Bronchial epithelial cell (primary cell): Measurements from ENCODE around the gene SRSF7. TPM values are rescaled to one million over a fixed set of nuclear protein-coding genes. Genes with fewer than 3 reads are reported as not detected.
"Not testable (repeated sequence)": the region's sequence is repeated elsewhere in the genome, so short reads cannot be mapped to it uniquely, and the experiment has no call there.

ENCODE experiments used
- DNase-seq: peaks from one replicate; pipeline ENCODE4 v3.0.0-alpha.2; 2010; ENCODE audit warnings: low read depth
- FAIRE-seq: peaks from 2 replicates; lab custom pipeline; 2011; peaks lifted over from hg19 to GRCh38; lab: Jason Lieb, UNC
- H3K27me3 ChIP-seq: 2 replicates; pipeline ENCODE4 v1.5.1; 2011; ENCODE audit warnings: low read length; ENCODE audit not compliant: control insufficient read depth, insufficient read depth
- H3K36me3 ChIP-seq: 2 replicates; pipeline ENCODE4 v1.5.1; 2011; ENCODE audit warnings: low read length; ENCODE audit not compliant: control insufficient read depth, insufficient read depth
- H3K4me3 ChIP-seq: 2 replicates; pipeline ENCODE4 v1.5.1; 2011; ENCODE audit warnings: mild to moderate bottlenecking, low read depth, low read length, control low read depth
- CTCF ChIP-seq: IDR thresholded peaks from 2 replicates; pipeline ENCODE4 v1.5.1; 2011; ENCODE audit warnings: mild to moderate bottlenecking, moderate library complexity, low read length, control low read depth, inconsistent platforms; ENCODE audit not compliant: insufficient read depth, severe bottlenecking
- total RNA-seq: library from RNA; depleted of rRNA; stranded (reverse); fragments of >200 nt; gene quantifications from 2 replicates; pipeline ENCODE4 v1.2.1, GENCODE V29; 2014

Gene SRSF7
- total RNA-seq, 1 donor from 2014 or later, result 120 TPM

- FAIRE-seq (no peak), DNase-seq (peak; percentile 31)
- H3K36me3 ChIP-seq, result peaks cover 6% of the 10 kb centered on the region
- no peak overlapping the region for H3K4me3 ChIP-seq
- peak; percentile 11 for TF ChIP-seq CTCF
- no peaks in the 10 kb centered on the region for H3K27me3 ChIP-seq
Measured at GRCh38 chr2:38740851-38741731, 10.1 kb downstream of the SRSF7 start.

- FAIRE-seq (no peak), DNase-seq (no peak)
- Histone ChIP-seq H3K27me3 (no peaks in the 10 kb centered on the region), H3K4me3 (no peak overlapping the region), H3K36me3 (peaks cover 4% of the 10 kb centered on the region)
- no peak for TF ChIP-seq CTCF
Measured at GRCh38 chr2:38739524-38739923, 11.6 kb downstream of the SRSF7 start.

- no peak for TF ChIP-seq CTCF
- peaks cover 4% of the 10 kb centered on the region for H3K36me3 ChIP-seq
- H3K4me3 ChIP-seq, result no peak overlapping the region
- DNase-seq (no peak), FAIRE-seq (no peak)
- no peaks in the 10 kb centered on the region for H3K27me3 ChIP-seq
Measured at GRCh38 chr2:38737925-38738324, 13.2 kb downstream of the SRSF7 start.

- not testable (repeated sequence) for H3K4me3 ChIP-seq, FAIRE-seq, H3K36me3 ChIP-seq, H3K27me3 ChIP-seq, DNase-seq
Measured at GRCh38 chr2:38737000-38737698, 14.0 kb downstream of the SRSF7 start.

- Histone ChIP-seq H3K4me3 (no peak overlapping the region), H3K27me3 (no peaks in the 10 kb centered on the region), H3K36me3 (peaks cover 4% of the 10 kb centered on the region)
- DNase-seq (no peak), FAIRE-seq (no peak)
- no peak for TF ChIP-seq CTCF
Measured at GRCh38 chr2:38735999-38736320, 15.2 kb downstream of the SRSF7 start.

GRCh38 chr2:38734299-38735058 is 16.7 kb downstream of the SRSF7 start:
- no peak for TF ChIP-seq CTCF
- H3K27me3 ChIP-seq, result no peaks in the 10 kb centered on the region
- H3K4me3 ChIP-seq, result no peak overlapping the region
- FAIRE-seq (no peak), DNase-seq (no peak)
- H3K36me3 ChIP-seq, result peaks cover 4% of the 10 kb centered on the region
